ENCODE data around the gene MRPL46. TPM values are rescaled to one million over a fixed set of nuclear protein-coding genes. Genes with fewer than 3 reads are reported as not detected.

MRPL46 gene
- total RNA-seq (17.7 TPM), polyA plus RNA-seq (33.1 TPM)

GRCh38 chr15:88467073-88467934 is at the start of gene MRPL46, which contains the start of gene MRPS11:
MRPL46 (minus strand) TSS chr15:88467388; CDS start chr15:88467377, 11 bp downstream.
MRPS11 (plus strand) TSS chr15:88467708; CDS start chr15:88467718, 10 bp downstream.
- Histone ChIP-seq H3K4me3 (ENCODE audit: low read depth, low read length) (peak within 1 kb of the TSS; percentile 70), H3K36me3 (ENCODE audit: insufficient read depth) (peaks cover 4% of the 10 kb centered on the region), H3K4me1 (ENCODE audit: insufficient read depth) (no peaks in the 10 kb centered on the region), H3K27ac (ENCODE audit: low read depth) (peak within 1 kb of the TSS; percentile 61)
- under 1% methylated on average over 55 of the region's 55 CpGs for WGBS
- peak; percentile 82 for DNase-seq (ENCODE audit: extremely low spot score)

DNA sequence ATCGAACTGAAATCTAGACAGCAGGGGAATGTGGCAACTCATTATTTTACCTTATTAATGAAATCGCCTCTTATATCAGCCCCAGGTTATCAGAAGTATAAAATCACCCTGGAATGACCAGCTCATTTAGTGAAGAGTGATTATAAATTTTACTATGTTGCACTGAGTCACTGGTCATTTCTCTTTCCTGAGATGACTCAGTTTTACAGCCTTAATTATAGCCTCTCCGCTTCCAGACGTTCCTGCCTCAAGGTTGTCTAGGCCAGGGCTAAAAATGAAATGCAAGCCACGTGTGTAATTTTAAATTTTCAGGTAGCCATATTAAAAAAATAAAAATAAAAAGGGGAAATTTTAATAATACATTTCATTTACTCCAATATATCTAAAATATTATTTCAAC is 46.0 kb upstream of the MRPL46 start:
- Histone ChIP-seq H3K4me1 (ENCODE audit: insufficient read depth) (no peaks in the 10 kb centered on the region), H3K36me3 (ENCODE audit: insufficient read depth) (no peaks in the 10 kb centered on the region), H3K4me3 (ENCODE audit: low read depth, low read length) (no peak overlapping the region), H3K27ac (ENCODE audit: low read depth) (no peak overlapping the region)
- WGBS: 89% methylated on average over 5 of the region's 5 CpGs
- DNase-seq (ENCODE audit: extremely low spot score): no peak

GRCh38 chr15:88512601-88513000 is 45.4 kb upstream of the MRPL46 start:
- H3K36me3 ChIP-seq (ENCODE audit: insufficient read depth): no peaks in the 10 kb centered on the region
- H3K4me3 ChIP-seq (ENCODE audit: low read depth, low read length): no peak overlapping the region
- 82% methylated on average over 5 of the region's 5 CpGs for WGBS
- no peak overlapping the region for H3K27ac ChIP-seq (ENCODE audit: low read depth)
- DNase-seq (ENCODE audit: extremely low spot score): no peak
- no peaks in the 10 kb centered on the region for H3K4me1 ChIP-seq (ENCODE audit: insufficient read depth)

DNA sequence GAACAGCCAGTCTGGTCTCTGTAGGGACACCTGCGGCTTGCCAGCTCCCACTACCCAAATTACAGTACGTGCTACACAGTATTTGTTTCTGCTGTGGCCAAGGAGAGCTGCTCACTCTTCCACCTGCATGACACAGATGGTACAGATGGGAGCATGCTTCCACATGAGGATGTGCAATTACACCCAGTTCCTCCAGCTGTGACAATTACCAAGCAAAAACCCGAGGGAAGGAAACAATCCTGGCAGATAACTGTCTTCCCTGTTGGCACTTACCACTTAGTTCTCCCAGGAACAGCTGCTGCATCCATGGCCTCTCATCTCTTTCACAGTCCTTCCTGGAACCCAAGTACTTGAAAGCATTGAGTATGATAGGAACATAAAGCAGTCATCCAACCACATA is 44.9 kb upstream of the MRPL46 start:
- no peak overlapping the region for H3K27ac ChIP-seq (ENCODE audit: low read depth)
- H3K4me3 ChIP-seq (ENCODE audit: low read depth, low read length): no peak overlapping the region
- no peaks in the 10 kb centered on the region for H3K4me1 ChIP-seq (ENCODE audit: insufficient read depth)
- WGBS: 82% methylated on average over 3 of the region's 3 CpGs
- no peaks in the 10 kb centered on the region for H3K36me3 ChIP-seq (ENCODE audit: insufficient read depth)
- no peak for DNase-seq (ENCODE audit: extremely low spot score)

GRCh38 chr15:88511161-88511560 is 44.0 kb upstream of the MRPL46 start:
- Histone ChIP-seq H3K36me3 (ENCODE audit: insufficient read depth) (no peaks in the 10 kb centered on the region), H3K4me3 (ENCODE audit: low read depth, low read length) (no peak overlapping the region)
- WGBS: 96% methylated on average over 2 of the region's 2 CpGs

DNA sequence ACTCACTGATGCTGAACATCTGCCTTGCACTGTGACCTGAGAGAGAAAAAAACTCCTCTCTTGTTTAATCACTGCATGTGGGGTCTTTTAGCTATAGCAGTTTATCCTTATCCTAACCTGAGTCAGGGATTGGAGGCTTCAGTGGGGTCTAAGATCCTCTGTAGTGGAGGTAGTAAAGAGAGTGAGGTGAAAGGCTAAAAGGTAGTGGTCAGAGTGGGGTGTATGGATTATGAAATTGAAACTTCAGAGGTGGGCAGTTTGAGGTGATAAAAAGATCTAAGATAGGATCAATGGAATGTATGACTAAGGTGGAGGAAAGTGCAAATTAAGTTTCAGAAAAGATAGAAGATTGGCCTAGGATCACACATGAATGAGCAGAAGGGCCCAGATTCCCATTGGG is 42.8 kb upstream of the MRPL46 start:
- Histone ChIP-seq H3K27ac (ENCODE audit: low read depth) (no peak overlapping the region), H3K36me3 (ENCODE audit: insufficient read depth) (no peaks in the 10 kb centered on the region), H3K4me3 (ENCODE audit: low read depth, low read length) (no peak overlapping the region), H3K4me1 (ENCODE audit: insufficient read depth) (no peaks in the 10 kb centered on the region)
- no peak for DNase-seq (ENCODE audit: extremely low spot score)

More at GRCh38 chr15:88511161-88511560, 44.0 kb upstream of the MRPL46 start:
- no peak for DNase-seq (ENCODE audit: extremely low spot score)
- H3K27ac ChIP-seq (ENCODE audit: low read depth): no peak overlapping the region
- H3K4me1 ChIP-seq (ENCODE audit: insufficient read depth): no peaks in the 10 kb centered on the region

DNA sequence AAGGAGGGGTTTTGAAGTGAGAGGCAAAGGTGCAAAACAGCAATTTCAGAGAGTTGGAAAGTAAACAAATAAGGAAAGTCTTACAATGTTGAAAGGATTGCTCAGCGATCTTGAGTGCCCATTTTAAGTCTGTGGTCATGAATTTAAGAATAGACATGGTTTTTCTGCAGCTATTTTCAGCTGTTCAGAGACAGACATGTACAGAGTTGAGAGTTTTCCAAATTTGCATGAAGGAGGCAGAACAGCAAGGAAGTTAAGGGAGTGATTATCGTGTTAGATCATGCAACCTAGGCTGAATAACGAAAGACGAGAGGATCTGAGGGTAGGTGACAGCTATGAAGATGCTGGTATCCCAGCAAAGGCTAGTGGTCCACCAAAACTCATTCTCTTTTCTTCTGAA is 42.1 kb upstream of the MRPL46 start:
- 94% methylated on average over 4 of the region's 4 CpGs for WGBS
- no peaks in the 10 kb centered on the region for H3K36me3 ChIP-seq (ENCODE audit: insufficient read depth)
- H3K4me1 ChIP-seq (ENCODE audit: insufficient read depth): no peaks in the 10 kb centered on the region
- no peak for DNase-seq (ENCODE audit: extremely low spot score)
- H3K4me3 ChIP-seq (ENCODE audit: low read depth, low read length): no peak overlapping the region
- H3K27ac ChIP-seq (ENCODE audit: low read depth): no peak overlapping the region

- DNase-seq (ENCODE audit: extremely low spot score): no peak
- Histone ChIP-seq H3K36me3 (ENCODE audit: insufficient read depth) (no peaks in the 10 kb centered on the region), H3K4me1 (ENCODE audit: insufficient read depth) (no peaks in the 10 kb centered on the region), H3K4me3 (ENCODE audit: low read depth, low read length) (no peak overlapping the region), H3K27ac (ENCODE audit: low read depth) (no peak overlapping the region)
Observed at GRCh38 chr15:88506628-88507027, 39.4 kb upstream of the MRPL46 start.

- WGBS: 95% methylated on average over 2 of the region's 2 CpGs
- Histone ChIP-seq H3K4me3 (ENCODE audit: low read depth, low read length) (no peak overlapping the region), H3K27ac (ENCODE audit: low read depth) (no peak overlapping the region), H3K36me3 (ENCODE audit: insufficient read depth) (no peaks in the 10 kb centered on the region), H3K4me1 (ENCODE audit: insufficient read depth) (no peaks in the 10 kb centered on the region)
- no peak for DNase-seq (ENCODE audit: extremely low spot score)
Observed at GRCh38 chr15:88505721-88506120, 38.5 kb upstream of the MRPL46 start.

DNA sequence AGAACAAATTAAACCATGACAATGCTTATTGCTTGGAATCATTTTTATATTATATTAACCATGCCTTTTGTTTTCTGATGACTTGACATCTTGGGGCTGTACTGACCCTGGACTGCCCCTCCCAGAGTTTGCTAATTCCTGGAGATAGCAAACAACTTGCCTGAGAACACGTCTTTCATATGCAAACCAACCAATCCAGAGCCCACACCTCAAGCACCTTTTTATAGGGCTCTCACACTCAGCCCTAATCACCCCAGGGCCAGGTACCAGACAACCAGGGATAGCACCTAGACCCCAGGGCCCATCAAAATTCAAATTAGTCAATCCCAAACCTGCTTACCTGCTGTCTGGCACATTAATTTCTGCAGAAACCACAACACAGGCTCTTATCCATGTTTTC is 37.3 kb upstream of the MRPL46 start:
- H3K36me3 ChIP-seq (ENCODE audit: insufficient read depth): no peaks in the 10 kb centered on the region
- H3K4me1 ChIP-seq (ENCODE audit: insufficient read depth): no peaks in the 10 kb centered on the region
- no peak overlapping the region for H3K27ac ChIP-seq (ENCODE audit: low read depth)
- H3K4me3 ChIP-seq (ENCODE audit: low read depth, low read length): no peak overlapping the region
- WGBS: 90% methylated on average over 1 of the region's 1 CpG
- no peak for DNase-seq (ENCODE audit: extremely low spot score)

- H3K36me3 ChIP-seq (ENCODE audit: insufficient read depth): no peaks in the 10 kb centered on the region
- 83% methylated on average over 3 of the region's 3 CpGs for WGBS
- H3K4me3 ChIP-seq (ENCODE audit: low read depth, low read length): no peak overlapping the region
- no peak for DNase-seq (ENCODE audit: extremely low spot score)
- H3K27ac ChIP-seq (ENCODE audit: low read depth): no peak overlapping the region
- H3K4me1 ChIP-seq (ENCODE audit: insufficient read depth): no peaks in the 10 kb centered on the region
Observed at GRCh38 chr15:88498996-88499395, 31.8 kb upstream of the MRPL46 start.

DNA sequence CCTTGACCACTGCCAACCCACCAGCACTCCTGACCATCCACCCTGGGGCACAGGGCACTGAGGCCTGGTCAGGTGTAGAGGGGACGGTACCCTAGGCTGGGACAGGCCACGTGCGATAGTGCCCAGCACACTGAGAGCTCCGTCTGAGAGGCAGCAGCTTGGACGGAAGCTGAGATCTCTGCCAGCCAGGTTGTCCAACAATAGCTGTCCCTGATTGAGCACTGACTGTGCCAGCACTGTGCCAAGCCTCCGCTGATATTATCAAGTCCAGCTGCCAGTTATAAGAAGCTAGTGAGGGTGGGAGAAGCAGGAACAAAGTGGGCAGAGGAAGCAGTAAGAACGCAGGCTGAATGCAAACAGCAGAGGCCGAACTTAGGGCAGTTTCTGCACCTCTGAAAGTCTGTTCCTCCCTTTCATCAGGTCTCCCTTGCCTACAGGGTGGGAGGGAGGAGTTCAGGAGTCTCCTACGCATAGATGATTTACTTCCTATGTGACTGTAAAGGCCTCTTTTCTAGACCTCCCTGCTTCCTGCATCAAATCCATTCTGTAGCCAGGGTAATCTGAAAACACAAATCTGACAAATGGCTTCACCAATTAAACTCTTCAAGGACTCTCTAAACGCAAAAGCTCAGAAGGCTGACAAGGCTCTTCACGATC is 30.0 kb upstream of the MRPL46 start:
- H3K36me3 ChIP-seq (ENCODE audit: insufficient read depth): no peaks in the 10 kb centered on the region
- H3K4me3 ChIP-seq (ENCODE audit: low read depth, low read length): no peak overlapping the region
- no peaks in the 10 kb centered on the region for H3K4me1 ChIP-seq (ENCODE audit: insufficient read depth)
- H3K27ac ChIP-seq (ENCODE audit: low read depth): no peak overlapping the region
- no peak for DNase-seq (ENCODE audit: extremely low spot score)
- WGBS: 89% methylated on average over 11 of the region's 11 CpGs

GRCh38 chr15:88493844-88494243 is 26.7 kb upstream of the MRPL46 start:
- no peak for DNase-seq (ENCODE audit: extremely low spot score)
- no peaks in the 10 kb centered on the region for H3K4me1 ChIP-seq (ENCODE audit: insufficient read depth)
- H3K4me3 ChIP-seq (ENCODE audit: low read depth, low read length): no peak overlapping the region
- 85% methylated on average over 10 of the region's 10 CpGs for WGBS
- no peaks in the 10 kb centered on the region for H3K36me3 ChIP-seq (ENCODE audit: insufficient read depth)
- H3K27ac ChIP-seq (ENCODE audit: low read depth): no peak overlapping the region

GRCh38 chr15:88491158-88491557 is 24.0 kb upstream of the MRPL46 start:
- 70% methylated on average over 10 of the region's 10 CpGs for WGBS
- Histone ChIP-seq H3K27ac (ENCODE audit: low read depth) (no peak overlapping the region), H3K4me1 (ENCODE audit: insufficient read depth) (no peaks in the 10 kb centered on the region), H3K4me3 (ENCODE audit: low read depth, low read length) (no peak overlapping the region), H3K36me3 (ENCODE audit: insufficient read depth) (no peaks in the 10 kb centered on the region)
- DNase-seq (ENCODE audit: extremely low spot score): no peak
